Activated naive CD8-positive, alpha-beta T cell (primary cell): ENCODE measurements around the gene TEAD1.

Experiments used
- H3K27ac Mint-ChIP-seq: one replicate; pipeline ENCODE4 v1.8.0; 2021; ENCODE audit warnings: mixed read lengths
- H3K27me3 Mint-ChIP-seq: one replicate; pipeline ENCODE4 v1.8.0; 2021; ENCODE audit warnings: mixed read lengths
- H3K36me3 Mint-ChIP-seq: one replicate; pipeline ENCODE4 v1.8.0; 2021; ENCODE audit warnings: mixed read lengths
- H3K4me1 Mint-ChIP-seq: one replicate; pipeline ENCODE4 v1.8.0; 2021; ENCODE audit warnings: low read depth, mixed read lengths
- H3K4me3 Mint-ChIP-seq: one replicate; pipeline ENCODE4 v1.8.0; 2021; ENCODE audit warnings: mild to moderate bottlenecking, mixed read lengths
- H3K9me3 Mint-ChIP-seq: one replicate; pipeline ENCODE4 v1.8.0; 2021; ENCODE audit warnings: low read depth, mixed read lengths

Gene TEAD1

DNA sequence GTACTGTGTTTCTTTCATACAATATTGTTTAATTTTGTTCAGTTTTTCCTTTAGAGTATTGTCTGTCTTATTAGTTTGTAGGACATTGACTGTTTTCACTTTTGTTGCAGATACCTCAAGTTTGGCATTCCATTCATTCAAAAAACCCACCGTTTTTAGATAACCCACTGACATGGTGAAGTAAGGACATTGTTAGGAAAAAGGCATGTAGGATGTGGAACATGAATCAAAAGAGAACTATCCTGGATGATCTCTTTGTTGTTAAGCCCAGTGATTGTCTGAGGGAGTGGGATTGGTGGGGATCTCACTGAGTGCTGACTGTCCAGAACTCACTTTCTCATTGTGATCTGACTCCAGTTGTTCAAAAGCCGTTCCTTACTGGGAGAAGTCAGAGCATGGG, 119.3 kb downstream of the TEAD1 start:
- H3K36me3 Mint-ChIP-seq = no peaks in the 10 kb centered on the region
- peaks cover 7% of the 10 kb centered on the region for H3K27me3 Mint-ChIP-seq
- no peak overlapping the region for H3K27ac Mint-ChIP-seq
- H3K4me1 Mint-ChIP-seq = no peaks in the 10 kb centered on the region
- H3K4me3 Mint-ChIP-seq = no peak overlapping the region
- H3K9me3 Mint-ChIP-seq = no peaks in the 10 kb centered on the region

DNA sequence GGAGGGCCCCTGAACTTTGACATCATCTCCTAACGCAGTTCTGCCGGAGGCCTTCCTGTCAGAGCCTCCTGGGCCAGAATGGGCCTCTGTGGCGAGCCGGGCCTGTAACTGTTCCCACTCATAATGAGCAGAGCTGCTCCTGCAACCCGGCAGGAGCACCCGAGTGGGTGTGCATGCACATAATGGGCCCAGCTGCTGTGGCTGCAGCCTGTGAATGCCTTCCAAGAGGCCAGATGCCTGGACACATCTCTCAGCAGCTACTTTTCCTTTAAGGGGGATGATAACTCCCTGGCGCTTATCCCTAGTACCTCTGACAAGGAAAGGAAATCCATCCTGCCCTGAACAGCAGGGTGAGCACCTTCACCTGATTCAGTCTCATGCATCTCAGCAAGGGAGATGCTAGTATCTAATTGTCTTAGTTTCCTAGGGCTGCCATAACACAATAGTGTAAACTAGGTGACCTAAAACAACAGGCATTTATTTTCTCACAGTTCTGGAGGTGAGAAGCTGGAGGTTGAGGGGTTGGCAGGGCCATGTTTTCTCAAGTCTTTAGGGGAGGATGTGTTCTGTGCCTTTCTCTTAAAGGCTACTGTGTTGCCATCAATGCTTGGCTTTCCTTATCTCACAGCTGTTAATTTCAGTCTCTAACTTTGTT, 120.5 kb downstream of the TEAD1 start:
- Mint-ChIP-seq H3K27me3 (peaks cover 11% of the 10 kb centered on the region), H3K4me3 (no peak overlapping the region), H3K4me1 (no peaks in the 10 kb centered on the region), H3K27ac (no peak overlapping the region), H3K36me3 (no peaks in the 10 kb centered on the region), H3K9me3 (no peaks in the 10 kb centered on the region)

DNA sequence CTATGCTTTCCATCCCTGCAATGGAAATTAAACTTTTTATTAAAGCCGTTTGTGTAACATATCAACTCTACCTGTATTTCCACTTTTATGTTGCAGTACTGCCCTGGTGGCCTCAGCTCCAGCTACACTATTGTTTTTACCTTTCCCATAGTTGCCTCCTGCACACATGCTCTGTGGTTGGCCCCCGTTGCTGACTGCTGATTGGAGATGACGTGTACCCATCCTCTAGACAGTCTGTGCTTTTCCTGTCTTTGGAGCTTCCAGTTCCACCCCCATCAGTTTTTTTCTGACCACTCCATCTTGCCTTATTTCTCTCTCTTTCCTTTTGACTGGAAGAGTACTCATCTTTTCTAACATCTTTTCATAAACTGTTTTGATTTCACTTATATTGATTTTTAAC, 123.8 kb downstream of the TEAD1 start:
- H3K4me1 Mint-ChIP-seq = no peaks in the 10 kb centered on the region
- H3K27ac Mint-ChIP-seq = no peak overlapping the region
- no peak overlapping the region for H3K4me3 Mint-ChIP-seq
- H3K27me3 Mint-ChIP-seq = peaks cover 29% of the 10 kb centered on the region
- no peaks in the 10 kb centered on the region for H3K36me3 Mint-ChIP-seq
- no peaks in the 10 kb centered on the region for H3K9me3 Mint-ChIP-seq

DNA sequence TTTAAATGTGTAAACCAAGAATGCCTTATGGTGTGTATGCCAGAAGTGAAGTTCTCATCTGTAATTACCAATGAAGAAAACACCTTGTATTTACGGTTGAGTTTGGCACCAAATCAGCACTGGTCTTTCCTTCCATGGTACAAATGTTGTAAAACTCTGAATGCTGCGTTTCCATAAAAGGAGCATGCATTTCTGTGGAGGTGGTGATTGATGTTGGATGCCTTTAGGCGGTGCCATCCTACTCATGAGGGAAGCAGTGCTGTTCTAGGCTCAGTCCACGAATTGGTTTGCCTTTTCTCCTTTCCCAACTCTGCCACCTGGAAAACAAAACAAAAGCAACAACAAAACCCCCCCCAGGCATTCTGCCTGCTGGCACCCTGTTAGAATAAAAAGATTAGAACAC, 124.4 kb downstream of the TEAD1 start:
- no peaks in the 10 kb centered on the region for H3K36me3 Mint-ChIP-seq
- H3K4me3 Mint-ChIP-seq = no peak overlapping the region
- H3K9me3 Mint-ChIP-seq = no peaks in the 10 kb centered on the region
- peaks cover 35% of the 10 kb centered on the region for H3K27me3 Mint-ChIP-seq
- H3K4me1 Mint-ChIP-seq = no peaks in the 10 kb centered on the region
- no peak overlapping the region for H3K27ac Mint-ChIP-seq

DNA sequence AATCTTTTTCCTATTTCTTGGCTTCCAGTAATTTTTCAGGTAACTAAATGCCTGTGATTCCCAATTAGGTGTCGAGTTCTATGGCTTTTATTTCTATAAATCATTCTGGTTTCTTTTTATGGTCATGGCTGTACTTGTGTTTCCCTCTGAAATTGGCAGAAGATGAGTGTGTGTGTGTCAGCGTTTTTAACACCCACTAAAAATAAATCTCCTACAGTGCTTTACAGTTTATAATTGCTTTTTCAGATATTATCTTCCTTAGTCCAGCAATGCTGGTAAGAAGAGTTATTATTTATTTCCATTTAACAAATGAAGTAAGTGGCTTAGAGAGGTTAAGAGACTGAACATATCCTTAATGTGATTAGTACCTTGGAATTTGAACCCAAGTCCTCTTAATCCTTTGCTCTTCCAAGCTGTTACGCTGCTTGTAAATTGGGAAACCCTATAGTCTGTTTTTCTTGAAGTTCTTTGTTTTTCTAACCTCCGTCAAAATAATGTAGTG, 125.2 kb downstream of the TEAD1 start:
- H3K4me1 Mint-ChIP-seq = no peaks in the 10 kb centered on the region
- no peaks in the 10 kb centered on the region for H3K36me3 Mint-ChIP-seq
- peaks cover 38% of the 10 kb centered on the region for H3K27me3 Mint-ChIP-seq
- H3K27ac Mint-ChIP-seq = no peak overlapping the region
- no peak overlapping the region for H3K4me3 Mint-ChIP-seq
- H3K9me3 Mint-ChIP-seq = no peaks in the 10 kb centered on the region

DNA sequence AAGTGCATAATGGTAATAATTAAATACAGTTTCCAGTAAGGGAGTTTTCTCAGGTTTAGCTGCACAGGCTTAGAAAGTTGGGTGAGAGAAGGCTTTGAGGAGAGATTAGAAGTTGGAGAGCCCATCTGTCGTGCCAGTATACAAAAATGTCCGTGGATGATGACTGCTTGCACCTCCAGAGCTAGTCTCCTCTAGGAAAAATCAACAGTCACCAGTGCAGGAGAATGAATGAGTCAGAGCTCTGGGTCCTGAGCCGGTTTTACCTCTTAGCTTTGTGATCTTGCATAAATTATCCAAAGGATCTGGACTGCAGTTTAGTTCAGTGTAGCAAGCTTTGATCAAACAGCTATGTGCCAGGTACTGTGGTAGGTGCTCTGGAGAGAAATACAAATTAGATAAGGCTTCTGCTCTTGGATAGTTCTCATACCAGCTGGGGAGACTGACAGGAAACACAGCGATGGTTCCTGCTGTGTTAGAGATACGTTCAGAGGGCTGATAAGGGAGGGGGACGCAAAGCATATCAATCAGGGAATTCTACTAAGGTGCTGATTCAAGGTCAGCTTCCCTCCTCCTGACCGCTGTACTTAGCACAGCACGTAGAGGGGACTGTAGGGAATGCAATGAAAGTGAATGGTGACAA, 125.9 kb downstream of the TEAD1 start:
- Mint-ChIP-seq H3K9me3 (no peaks in the 10 kb centered on the region), H3K4me3 (no peak overlapping the region), H3K4me1 (no peaks in the 10 kb centered on the region), H3K36me3 (no peaks in the 10 kb centered on the region), H3K27me3 (peaks cover 39% of the 10 kb centered on the region), H3K27ac (no peak overlapping the region)

DNA sequence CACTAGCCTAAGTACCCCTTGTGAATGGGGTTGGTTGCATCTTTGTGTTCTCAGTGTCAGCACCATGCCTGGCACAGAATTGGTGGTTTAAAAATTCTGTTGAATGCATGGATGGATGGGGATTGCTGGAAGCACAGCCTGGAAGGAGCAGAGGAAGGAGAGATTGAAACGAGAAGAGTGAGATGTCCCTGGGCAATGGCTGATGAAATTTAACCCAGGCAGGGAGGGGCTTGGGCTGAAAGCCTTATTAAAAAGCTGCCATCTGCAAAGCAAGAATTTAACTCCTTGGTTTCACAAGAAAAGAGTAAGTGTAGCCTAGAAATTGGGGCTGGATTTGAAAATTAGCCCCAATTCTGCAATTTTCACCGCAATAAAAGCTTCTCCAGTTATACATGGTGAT, 126.7 kb downstream of the TEAD1 start:
- Mint-ChIP-seq H3K27me3 (peaks cover 39% of the 10 kb centered on the region), H3K4me1 (no peaks in the 10 kb centered on the region), H3K9me3 (no peaks in the 10 kb centered on the region), H3K4me3 (no peak overlapping the region), H3K27ac (no peak overlapping the region), H3K36me3 (no peaks in the 10 kb centered on the region)

DNA sequence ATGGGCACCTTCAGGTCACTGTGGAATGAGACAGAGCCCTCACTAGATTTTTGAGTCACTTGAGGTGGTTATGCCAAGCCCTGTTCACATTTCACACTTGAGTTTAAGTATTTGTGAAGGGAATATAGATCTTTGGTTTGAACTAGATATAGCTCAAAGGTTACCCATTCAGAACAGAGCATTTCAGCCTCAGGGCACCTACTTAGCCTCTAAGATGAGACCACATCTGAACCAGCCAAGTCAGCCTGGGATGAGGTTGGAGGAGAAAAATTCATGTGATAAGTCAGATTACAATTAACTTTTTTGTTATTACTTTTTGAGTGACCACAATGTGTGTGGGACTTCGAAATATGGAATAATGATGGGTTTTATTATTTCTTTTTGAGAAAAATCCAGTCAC, 127.8 kb downstream of the TEAD1 start:
- no peaks in the 10 kb centered on the region for H3K4me1 Mint-ChIP-seq
- no peak overlapping the region for H3K27ac Mint-ChIP-seq
- H3K9me3 Mint-ChIP-seq = no peaks in the 10 kb centered on the region
- H3K36me3 Mint-ChIP-seq = no peaks in the 10 kb centered on the region
- peaks cover 39% of the 10 kb centered on the region for H3K27me3 Mint-ChIP-seq
- H3K4me3 Mint-ChIP-seq = no peak overlapping the region

DNA sequence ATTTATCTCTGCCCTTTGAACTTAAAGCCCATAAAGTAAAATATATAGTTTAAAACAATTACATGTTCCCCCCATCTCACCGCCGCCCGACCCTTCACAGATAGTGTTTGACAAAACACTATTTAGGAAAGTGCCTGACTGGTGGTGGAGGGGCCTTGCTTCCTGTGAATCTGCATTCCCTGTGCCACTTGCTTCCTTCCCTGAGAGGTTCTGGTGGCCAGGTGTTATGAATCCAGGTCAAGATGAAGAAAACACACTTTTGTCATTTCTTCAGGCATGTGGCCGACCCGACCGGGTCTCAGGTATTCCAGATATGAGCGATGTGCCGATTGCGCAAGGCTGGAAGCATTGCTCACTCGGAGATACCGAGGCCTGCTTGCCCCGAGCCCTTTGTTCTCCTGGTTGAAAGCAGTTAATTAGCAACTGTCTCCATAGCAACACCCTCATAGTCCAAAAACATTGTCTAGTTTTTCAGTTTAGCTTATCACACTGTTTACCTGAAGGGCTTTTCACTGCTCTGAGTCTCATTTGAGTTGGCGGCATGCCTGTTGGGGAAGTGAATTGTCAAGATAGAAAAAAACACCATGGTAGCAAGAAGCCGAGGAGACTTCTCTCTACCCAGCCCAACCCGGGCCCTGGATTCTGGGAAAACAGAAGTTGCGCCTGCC, 128.3 kb downstream of the TEAD1 start:
- Mint-ChIP-seq H3K9me3 (no peaks in the 10 kb centered on the region), H3K27me3 (peaks cover 40% of the 10 kb centered on the region), H3K36me3 (no peaks in the 10 kb centered on the region), H3K4me3 (no peak overlapping the region), H3K4me1 (no peaks in the 10 kb centered on the region), H3K27ac (no peak overlapping the region)

DNA sequence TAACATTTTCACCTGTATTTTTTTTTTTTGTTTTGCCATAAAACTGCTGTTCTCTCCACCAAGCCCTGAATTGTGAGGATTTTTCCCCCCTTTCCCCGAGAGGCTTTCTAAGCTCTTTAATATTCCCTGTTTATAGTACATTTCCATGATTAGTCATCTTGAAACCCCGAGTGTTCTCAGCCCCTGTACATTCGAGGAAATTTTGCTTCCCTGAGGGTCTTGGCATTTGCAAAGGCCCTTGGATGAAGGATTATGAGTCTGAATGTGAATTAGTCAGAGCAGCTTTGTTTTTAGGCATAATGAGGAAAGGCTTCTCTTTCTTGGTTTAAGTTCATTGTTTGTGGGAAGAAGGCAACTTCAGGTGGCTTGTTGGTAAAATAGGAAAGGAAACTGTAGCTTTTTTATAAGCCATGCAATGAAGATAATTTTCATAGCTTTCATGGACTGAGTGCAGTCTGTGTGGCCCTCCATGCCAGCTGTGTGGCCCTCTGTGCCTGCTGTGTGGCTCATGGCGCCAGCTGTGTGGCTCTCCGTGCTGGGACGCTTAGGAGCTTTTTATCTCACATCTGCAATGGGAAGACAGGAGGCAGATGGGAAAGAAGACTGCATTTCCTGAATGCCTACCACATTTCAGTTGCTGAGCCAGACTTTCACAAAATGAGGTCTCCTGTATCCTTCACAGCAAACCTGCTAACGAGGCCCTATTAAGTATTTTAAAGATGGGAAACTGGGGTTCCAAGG, 129.0 kb downstream of the TEAD1 start:
- Mint-ChIP-seq H3K9me3 (no peaks in the 10 kb centered on the region), H3K4me1 (no peaks in the 10 kb centered on the region), H3K27me3 (peaks cover 38% of the 10 kb centered on the region), H3K27ac (no peak overlapping the region), H3K4me3 (no peak overlapping the region), H3K36me3 (no peaks in the 10 kb centered on the region)

DNA sequence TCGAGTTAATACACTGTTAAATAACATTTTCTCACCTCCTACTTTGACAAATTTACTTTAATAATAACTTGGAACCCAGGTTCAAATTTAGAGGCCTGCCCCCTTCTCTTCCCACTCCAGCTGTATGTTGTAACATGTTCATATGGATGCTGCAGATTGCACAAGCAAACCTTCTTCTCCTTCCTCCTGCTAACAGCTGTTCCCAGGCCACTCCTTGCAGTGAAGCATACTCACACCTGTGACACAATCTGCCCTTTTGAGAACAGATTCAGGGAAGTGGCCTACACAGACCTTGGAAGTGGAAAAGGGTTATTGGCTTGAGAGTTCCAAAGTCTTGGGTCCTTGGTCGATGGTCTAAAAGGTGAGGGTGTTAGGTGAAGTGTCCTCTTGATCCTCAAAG, 131.9 kb downstream of the TEAD1 start:
- no peak overlapping the region for H3K27ac Mint-ChIP-seq
- no peak overlapping the region for H3K4me3 Mint-ChIP-seq
- no peaks in the 10 kb centered on the region for H3K36me3 Mint-ChIP-seq
- H3K9me3 Mint-ChIP-seq = no peaks in the 10 kb centered on the region
- peaks cover 26% of the 10 kb centered on the region for H3K27me3 Mint-ChIP-seq
- H3K4me1 Mint-ChIP-seq = no peaks in the 10 kb centered on the region

DNA sequence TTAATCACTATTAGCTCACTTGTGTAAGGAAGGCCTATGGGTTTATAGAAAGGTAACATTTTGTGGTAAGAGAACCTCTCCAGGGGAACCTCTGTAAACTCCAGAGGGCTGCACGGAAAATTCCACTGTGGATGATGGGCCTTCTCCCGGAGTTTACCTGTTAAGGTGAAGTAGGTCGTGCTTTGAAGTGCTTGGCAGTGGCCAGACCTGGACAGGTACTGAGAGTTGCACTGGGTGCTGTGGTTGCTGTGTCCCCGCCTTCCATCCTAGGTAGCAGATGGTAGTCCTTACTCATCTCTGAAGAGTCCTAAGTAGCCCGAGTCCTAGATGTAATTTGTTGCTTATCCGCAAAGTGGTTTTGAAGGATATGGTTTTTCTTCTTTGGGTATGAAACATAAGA, 133.4 kb downstream of the TEAD1 start:
- H3K27ac Mint-ChIP-seq = no peak overlapping the region
- H3K27me3 Mint-ChIP-seq = peaks cover 27% of the 10 kb centered on the region
- no peak overlapping the region for H3K4me3 Mint-ChIP-seq
- no peaks in the 10 kb centered on the region for H3K4me1 Mint-ChIP-seq
- H3K9me3 Mint-ChIP-seq = no peaks in the 10 kb centered on the region
- no peaks in the 10 kb centered on the region for H3K36me3 Mint-ChIP-seq

DNA sequence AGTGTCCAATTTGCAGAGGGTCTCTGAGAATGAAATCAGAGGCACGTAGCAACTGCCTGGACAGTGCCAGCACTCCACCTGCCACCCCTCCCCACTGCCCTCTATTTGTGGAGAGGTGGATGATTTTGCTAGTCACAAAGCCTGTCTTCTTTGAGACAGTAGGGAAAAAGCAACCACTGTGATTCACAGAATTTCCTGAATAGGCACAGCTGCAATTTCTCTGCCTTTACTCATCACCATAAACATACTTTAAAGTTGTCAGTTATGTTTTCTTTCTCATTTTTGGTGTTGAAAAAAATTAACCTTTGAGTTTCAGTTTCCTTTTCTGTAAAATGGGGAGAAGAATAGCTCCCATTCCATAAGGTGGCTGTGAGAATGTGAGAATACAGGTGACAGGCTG, 134.3 kb downstream of the TEAD1 start:
- Mint-ChIP-seq H3K4me3 (no peak overlapping the region), H3K36me3 (no peaks in the 10 kb centered on the region), H3K27ac (no peak overlapping the region), H3K4me1 (no peaks in the 10 kb centered on the region), H3K9me3 (no peaks in the 10 kb centered on the region), H3K27me3 (peaks cover 27% of the 10 kb centered on the region)

DNA sequence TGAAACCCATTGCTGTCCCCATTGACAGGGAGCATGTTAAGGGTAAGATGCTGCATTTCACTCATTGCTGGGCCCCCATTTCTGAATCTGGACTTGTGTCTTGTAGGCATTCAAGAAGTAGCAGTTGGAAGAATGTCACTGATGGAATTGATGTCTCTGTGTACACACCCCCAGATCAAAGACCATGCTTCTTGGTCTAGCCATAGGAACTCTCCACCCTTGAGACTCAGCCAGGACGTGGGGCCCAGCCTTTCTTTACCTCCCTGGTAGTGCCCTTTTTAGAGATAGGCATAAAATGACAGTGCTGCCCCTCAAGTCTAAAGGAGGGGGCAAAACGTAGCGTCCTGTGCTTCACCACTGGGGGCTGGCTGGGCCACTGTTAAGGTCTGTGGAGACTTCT, 135.1 kb downstream of the TEAD1 start:
- peaks cover 26% of the 10 kb centered on the region for H3K27me3 Mint-ChIP-seq
- H3K9me3 Mint-ChIP-seq = no peaks in the 10 kb centered on the region
- H3K36me3 Mint-ChIP-seq = no peaks in the 10 kb centered on the region
- H3K4me3 Mint-ChIP-seq = no peak overlapping the region
- no peak overlapping the region for H3K27ac Mint-ChIP-seq
- peaks cover under 1% of the 10 kb centered on the region for H3K4me1 Mint-ChIP-seq
